GM12873 (cell line): Measurements from ENCODE around the gene TSPAN14.

Source experiments
- CTCF ChIP-seq: IDR thresholded peaks from 2 replicates; pipeline ENCODE4 v1.5.1; 2012; ENCODE audit warnings: low read depth, mild to moderate bottlenecking, moderate library complexity, low read length, control low read depth; ENCODE audit not compliant: insufficient read depth; ENCODE audit errors: missing control alignments

The TSPAN14 gene

GRCh38 chr10:80513106-80513505 is 59.0 kb downstream of the TSPAN14 start:
- TF ChIP-seq CTCF = no peak

- TF ChIP-seq CTCF = no peak
Observed at GRCh38 chr10:80515511-80515910, 61.4 kb downstream of the TSPAN14 start.

- TF ChIP-seq CTCF = no peak
Observed at GRCh38 chr10:80515941-80516340, 61.8 kb downstream of the TSPAN14 start.

GRCh38 chr10:80516506-80517075 is 62.5 kb downstream of the TSPAN14 start:
- TF ChIP-seq CTCF = no peak

- no peak for TF ChIP-seq CTCF
Observed at GRCh38 chr10:80517416-80518142, 63.5 kb downstream of the TSPAN14 start.

GRCh38 chr10:80518143-80518806 is 64.2 kb downstream of the TSPAN14 start:
- no peak for TF ChIP-seq CTCF

GRCh38 chr10:80518807-80519360 is 64.8 kb downstream of the TSPAN14 start:
- TF ChIP-seq CTCF = no peak
